Common myeloid progenitor, CD34-positive (primary cell): ENCODE measurements around the gene RFX8.
A peak's percentile ranks its signal among the peaks of the same experiment; 100 is the strongest.

Experiments used
- CTCF ChIA-PET: fragments of 350-600 bp; sonication (Branson Sonifier 250); formaldehyde crosslinking; loops from one replicate; lab custom pipeline; 2021; ENCODE audit warnings: antibody characterized with exemption; lab: Charles Lee
- POLR2A ChIA-PET: fragments of 350-600 bp; sonication (Branson Sonifier 250); formaldehyde crosslinking; loops from one replicate; lab custom pipeline; 2021; ENCODE audit warnings: antibody characterized with exemption; lab: Charles Lee
- DNase-seq, 3 donors: peaks; one replicate each; pipeline versions ENCODE4 v3.0.0 to v3.0.0-alpha.2; 2013
- H3K27ac ChIP-seq, 2 experiments: 1 replicate in 1 of 2; 2 replicates in 1 of 2; pipeline ENCODE4 v1.7.0; 2013; ENCODE audit warnings: inconsistent platforms in 2 of 2, low read length in 2 of 2, mild to moderate bottlenecking in 2 of 2, low read depth in 1 of 2, moderate library complexity in 1 of 2; ENCODE audit not compliant: severe bottlenecking in 2 of 2, insufficient read depth in 1 of 2, poor library complexity in 1 of 2
- H3K27me3 ChIP-seq, 5 experiments: replicated peaks in 2 of 5; 1 replicate in 3 of 5; 2 replicates in 2 of 5; pipeline versions ENCODE4 v1.6.1 to v1.7.0; 2013; ENCODE audit warnings: low read length in 4 of 5, mild to moderate bottlenecking in 2 of 5, moderate library complexity in 2 of 5, inconsistent platforms in 1 of 5; ENCODE audit not compliant: insufficient read depth in 5 of 5, control insufficient read depth in 4 of 5
- H3K36me3 ChIP-seq, 4 experiments: 1 replicate in 2 of 4; 2 replicates in 2 of 4; pipeline versions ENCODE4 v1.6.1 to v1.7.0; 2013; ENCODE audit warnings: low read length in 3 of 4, control low read depth in 1 of 4, mild to moderate bottlenecking in 1 of 4; ENCODE audit not compliant: control insufficient read depth in 4 of 4, insufficient read depth in 4 of 4
- H3K4me1 ChIP-seq, 4 experiments: 1 replicate in 3 of 4; 2 replicates in 1 of 4; pipeline versions ENCODE4 v1.6.1 to v1.7.1; 2013; ENCODE audit warnings: low read length in 3 of 4, mild to moderate bottlenecking in 3 of 4, control low read depth in 1 of 4, inconsistent platforms in 1 of 4, moderate library complexity in 1 of 4; ENCODE audit not compliant: control insufficient read depth in 4 of 4, insufficient read depth in 4 of 4; ENCODE audit errors: control extremely low read depth in 1 of 4
- H3K4me3 ChIP-seq, 7 experiments: 1 replicate in 4 of 7; 2 replicates in 3 of 7; pipeline versions ENCODE4 v1.5.1 to v1.7.0; 2013; ENCODE audit warnings: mild to moderate bottlenecking in 7 of 7, low read length in 6 of 7, moderate library complexity in 6 of 7, inconsistent platforms in 2 of 7, low read depth in 2 of 7, control low read depth in 1 of 7; ENCODE audit not compliant: insufficient read depth in 4 of 7, control insufficient read depth in 1 of 7; ENCODE audit errors: extremely low read depth in 1 of 7
- H3K9me3 ChIP-seq, 5 experiments: 1 replicate in 4 of 5; 2 replicates in 1 of 5; pipeline versions ENCODE4 v1.6.1 to v1.7.1; 2013; ENCODE audit warnings: low read length in 4 of 5, mild to moderate bottlenecking in 2 of 5, inconsistent platforms in 1 of 5, low read depth in 1 of 5, moderate library complexity in 1 of 5; ENCODE audit not compliant: control insufficient read depth in 4 of 5, insufficient read depth in 2 of 5; ENCODE audit errors: control extremely low read depth in 1 of 5
- WGBS: methylation state at CpG from one replicate; pipeline ENCODE4 v1.1.5; 2013; ENCODE audit not compliant: insufficient coverage; 5-methylcytosine and 5-hydroxymethylcytosine counted together

Gene RFX8

DNA sequence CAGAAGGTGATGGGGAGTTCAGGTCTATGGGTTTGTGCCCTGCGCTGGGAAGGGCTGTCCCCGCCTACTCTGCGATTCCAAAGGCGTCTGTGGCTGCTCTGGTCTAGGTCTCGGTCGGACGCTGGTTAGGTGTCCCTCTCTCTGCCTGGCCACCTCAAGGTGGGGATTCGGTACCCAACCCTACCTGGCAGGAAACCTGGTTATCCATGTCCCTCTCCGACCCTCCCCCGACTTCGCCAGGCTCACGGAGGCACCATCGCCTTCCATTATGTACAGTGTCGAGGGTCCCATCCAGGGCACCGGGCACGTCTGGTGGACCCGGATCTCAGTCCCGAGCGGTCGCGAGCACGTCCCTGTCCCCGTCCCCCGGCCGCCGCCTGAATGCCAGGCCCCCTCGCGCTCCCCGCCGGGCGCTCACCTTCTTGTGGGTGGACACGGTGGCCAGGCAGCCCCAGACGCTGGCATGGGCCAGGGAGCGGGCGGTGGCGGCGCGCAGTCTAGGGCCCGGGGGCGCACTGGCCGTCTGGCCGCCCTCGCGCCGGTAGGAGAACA is 88.2 kb downstream of the RFX8 start:
- no peak overlapping the region for H3K27ac ChIP-seq
- ChIA-PET CTCF (interaction anchor here (0.8 to 3.8 kb wide), 19 partner anchors 8 to 238 kb away, joined by 3 to 29 read pairs (median 4); no protein-coding TSS in a partner anchor), POLR2A (interaction anchor here (0.6 kb wide), 1 partner anchor 130 kb away, joined by 3 read pairs; no protein-coding TSS in a partner anchor)
- H3K27me3 ChIP-seq = peaks cover 5 to 47% (median 24%) of the 10 kb centered on the region in 5 experiments
- peak overlapping the region; percentile 43 to 81 (median 66) for H3K4me3 ChIP-seq
- H3K36me3 ChIP-seq = no peaks in the 10 kb centered on the region
- 2% methylated on average over 45 of the region's 45 CpGs for WGBS
- H3K4me1 ChIP-seq = peaks cover 3 to 14% (median 12%) of the 10 kb centered on the region in 4 experiments
- DNase-seq = no peak
- H3K9me3 ChIP-seq = peaks cover 0 to 3% (median 0%) of the 10 kb centered on the region in 5 experiments

DNA sequence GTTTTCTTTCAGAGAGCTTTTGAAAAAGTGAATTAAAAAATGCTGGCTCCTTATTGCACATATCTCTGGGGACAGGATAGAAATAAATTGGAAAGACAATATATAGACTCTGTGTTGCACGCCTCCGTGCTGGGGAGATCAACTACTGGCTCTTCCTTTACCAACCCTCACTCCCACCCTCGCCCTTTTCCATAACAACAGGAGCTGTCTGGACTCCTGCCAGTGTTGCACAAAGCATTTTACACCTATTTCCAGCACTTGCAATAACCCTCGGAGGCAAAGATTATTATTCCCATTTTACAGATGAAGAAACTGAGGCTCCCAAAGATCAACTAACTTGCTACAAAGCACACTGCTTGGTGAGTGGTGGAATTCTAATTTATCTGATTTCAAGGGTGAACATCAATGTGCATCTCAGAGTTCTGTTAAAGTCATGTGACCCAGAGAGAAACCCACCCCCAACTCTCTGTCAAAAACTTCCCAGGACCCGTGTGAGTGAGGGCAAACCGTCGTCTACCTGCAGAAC is 91.8 kb downstream of the RFX8 start:
- DNase-seq = no peak
- POLR2A ChIA-PET = interaction anchor here (0.6 kb wide), 1 partner anchor 24 kb away, joined by 4 read pairs; no protein-coding TSS in a partner anchor
- Histone ChIP-seq H3K9me3 (peaks cover 0 to under 1% (median 0%) of the 10 kb centered on the region in 5 experiments), H3K4me3 (no peak overlapping the region), H3K36me3 (no peaks in the 10 kb centered on the region), H3K4me1 (peaks cover 3 to 14% (median 12%) of the 10 kb centered on the region in 4 experiments), H3K27ac (no peak overlapping the region), H3K27me3 (peaks cover 2 to 38% (median 17%) of the 10 kb centered on the region in 5 experiments)
- CTCF ChIA-PET = interaction anchor here (1.6 kb wide), 1 partner anchor 20 kb away, joined by 3 read pairs; no protein-coding TSS in a partner anchor
- WGBS = 88% methylated on average over 4 of the region's 7 CpGs

DNA sequence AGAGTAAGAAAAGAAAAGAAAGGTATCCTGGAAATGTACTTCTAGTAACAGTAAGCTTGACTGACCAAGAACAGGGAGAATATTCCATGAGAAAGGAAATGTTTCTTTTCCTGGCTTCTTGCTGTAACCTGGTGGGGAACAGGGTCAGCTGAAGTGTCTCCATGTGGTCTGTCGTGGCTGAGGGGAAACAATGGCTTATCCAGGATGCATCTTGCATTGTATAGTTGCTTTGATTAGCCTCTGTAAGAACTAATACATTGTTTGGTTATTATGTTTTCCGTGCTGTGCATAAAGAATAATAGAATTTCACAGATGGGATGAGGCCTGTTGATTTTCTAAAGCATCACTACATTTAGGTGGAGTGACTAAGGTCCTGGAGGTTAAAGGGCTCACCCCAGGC is 92.5 kb downstream of the RFX8 start:
- CTCF ChIA-PET = interaction anchor here (0.7 to 1.6 kb wide), 3 partner anchors 20 to 40 kb away, joined by 3 read pairs; no protein-coding TSS in a partner anchor

DNA sequence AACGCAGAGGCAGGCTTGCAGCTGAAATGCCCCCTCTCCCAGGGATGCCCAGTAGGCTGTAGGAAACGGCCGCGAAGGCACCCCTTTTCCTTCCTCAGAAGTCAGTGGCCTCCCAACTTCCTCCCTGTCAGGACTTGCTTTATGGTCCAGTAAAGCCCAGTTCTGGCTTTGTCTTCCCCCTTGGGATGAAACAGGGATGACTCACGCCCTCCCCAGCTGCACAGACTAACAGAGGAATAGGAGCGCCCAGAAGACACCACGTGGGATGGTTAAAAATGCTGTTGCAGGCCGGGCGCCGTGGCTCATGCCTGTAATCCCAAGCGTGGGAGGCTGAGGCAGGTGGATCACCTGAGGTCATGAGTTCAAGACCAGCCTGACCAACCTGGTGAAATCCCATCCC is 94.5 kb downstream of the RFX8 start:
- H3K9me3 ChIP-seq = no peaks in the 10 kb centered on the region
- CTCF ChIA-PET = interaction anchor here (0.9 to 1.5 kb wide), 6 partner anchors 10 to 58 kb away, joined by 3 to 7 read pairs (median 4); no protein-coding TSS in a partner anchor
- POLR2A ChIA-PET = no interaction called here
- H3K4me1 ChIP-seq = peaks cover 0 to 4% (median 1%) of the 10 kb centered on the region in 4 experiments
- peaks cover 0 to 11% (median under 1%) of the 10 kb centered on the region in 5 experiments for H3K27me3 ChIP-seq
- 77% methylated on average over 10 of the region's 11 CpGs for WGBS
- DNase-seq = no peak
- no peaks in the 10 kb centered on the region for H3K36me3 ChIP-seq
- H3K27ac ChIP-seq = no peak overlapping the region
- no peak overlapping the region for H3K4me3 ChIP-seq

More for the DNA sequence above, 92.5 kb downstream of the RFX8 start:
- no peak for DNase-seq
- no peaks in the 10 kb centered on the region for H3K36me3 ChIP-seq
- no peak overlapping the region for H3K27ac ChIP-seq
- POLR2A ChIA-PET = interaction anchor here (0.6 kb wide), 1 partner anchor 24 kb away, joined by 4 read pairs; no protein-coding TSS in a partner anchor
- H3K4me1 ChIP-seq = peaks cover 0 to 10% (median 8%) of the 10 kb centered on the region in 4 experiments
- no peak overlapping the region for H3K4me3 ChIP-seq
- no peaks in the 10 kb centered on the region for H3K9me3 ChIP-seq
- WGBS = 90% methylated on average over 2 of the region's 2 CpGs
- peaks cover 0 to 32% (median 13%) of the 10 kb centered on the region in 5 experiments for H3K27me3 ChIP-seq

DNA sequence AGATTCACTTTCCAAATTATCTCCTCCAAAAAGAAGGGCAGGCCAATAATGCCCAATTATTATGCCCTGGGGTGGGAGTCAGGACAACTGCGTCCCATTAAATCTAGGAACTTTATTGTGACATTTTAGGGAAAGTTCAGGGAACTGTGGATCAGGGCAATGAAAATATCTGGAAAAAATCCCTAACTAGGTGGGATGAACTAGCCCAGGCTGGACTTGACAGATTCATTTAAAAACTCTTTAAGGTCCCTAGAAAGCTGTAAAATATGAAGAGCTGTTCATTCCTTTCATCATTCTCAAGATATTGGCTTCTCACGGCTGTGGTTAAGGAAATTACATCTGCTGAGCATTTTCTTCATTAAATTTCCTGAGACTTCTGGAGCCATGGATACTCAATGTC is 95.8 kb downstream of the RFX8 start:
- Histone ChIP-seq H3K36me3 (no peaks in the 10 kb centered on the region), H3K27ac (no peak overlapping the region), H3K4me1 (peaks cover 0 to 4% (median 3%) of the 10 kb centered on the region in 4 experiments), H3K27me3 (peaks cover 0 to 3% (median 0%) of the 10 kb centered on the region in 5 experiments), H3K9me3 (no peaks in the 10 kb centered on the region), H3K4me3 (no peak overlapping the region)
- WGBS = 100% methylated on average over 2 of the region's 2 CpGs
- ChIA-PET CTCF (interaction anchor here (0.6 to 1.4 kb wide), 4 partner anchors 9 to 212 kb away, joined by 3 to 5 read pairs (median 4); partner anchors contain the start of gene CREG2), POLR2A (no interaction called here)
- no peak for DNase-seq

DNA sequence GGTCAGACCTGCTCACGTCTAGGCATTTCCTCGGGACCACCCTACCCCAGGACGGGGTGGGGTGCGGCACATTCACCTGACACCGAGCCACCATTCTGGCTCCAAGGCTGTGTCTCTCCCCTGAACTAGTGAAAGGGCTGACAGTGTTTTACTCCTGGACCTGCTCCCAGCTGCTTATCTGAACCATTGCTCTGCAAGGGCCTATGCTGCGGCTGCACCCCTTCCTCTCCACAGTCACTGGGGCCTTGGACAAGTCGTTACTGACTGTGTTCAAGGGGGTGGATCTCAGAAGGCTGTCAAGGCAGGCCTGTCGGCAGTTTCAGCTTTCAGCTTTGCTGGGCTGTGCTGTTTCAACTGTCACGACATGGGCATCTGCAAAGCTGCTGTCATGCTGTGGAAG is 99.3 kb downstream of the RFX8 start:
- Histone ChIP-seq H3K4me3 (no peak overlapping the region), H3K27ac (no peak overlapping the region), H3K27me3 (no peaks in the 10 kb centered on the region), H3K36me3 (no peaks in the 10 kb centered on the region), H3K9me3 (peaks cover 0 to 5% (median 0%) of the 10 kb centered on the region in 5 experiments), H3K4me1 (peaks cover 0 to 4% (median 3%) of the 10 kb centered on the region in 4 experiments)
- WGBS = 67% methylated on average over 8 of the region's 9 CpGs
- ChIA-PET CTCF (interaction anchor here (0.8 to 1.5 kb wide), 3 partner anchors 11 to 23 kb away, joined by 3 read pairs; partner anchors contain the start of gene CREG2), POLR2A (no interaction called here)
- peak in 2 of 3 donors; percentile 30 to 58 for DNase-seq
